Gastrocnemius medialis (tissue), 4 donors: ENCODE data around the gene GNAT1. TPM values are rescaled to one million over a fixed set of nuclear protein-coding genes. Genes with fewer than 3 reads are reported as not detected.

Experiments used
- ATAC-seq, 2 donors: fragments of 150-250 bp; one replicate each; pipeline ENCODE4 v1.9.1; 2016
- DNase-seq, 2 donors: peaks; one replicate each; pipeline ENCODE4 v3.0.0-alpha.2; 2019
- H3K27ac ChIP-seq, 4 donors: fragments of 200-600 bp; sonication (generic); 1 replicate in 1 of 4; 2 replicates in 3 of 4; pipeline ENCODE4 v1.5.1; 2016 to 2018; ENCODE audit warnings: mild to moderate bottlenecking in 2 of 4, moderate library complexity in 1 of 4
- H3K27me3 ChIP-seq, 3 donors: fragments of 200-600 bp; sonication (generic) in 2 of 3; 1 replicate in 1 of 3; 2 replicates in 2 of 3; pipeline versions ENCODE4 v1.5.1 to v1.6.0; 2016 to 2019; ENCODE audit warnings: mild to moderate bottlenecking in 1 of 3, moderate library complexity in 1 of 3
- H3K36me3 ChIP-seq, 2 donors: fragments of 200-600 bp; sonication (generic) in 1 of 2; one replicate each; pipeline ENCODE4 v1.5.1; 2017 to 2018
- H3K4me1 ChIP-seq, 2 donors: fragments of 200-600 bp; sonication (generic) in 1 of 2; one replicate each; pipeline ENCODE4 v1.5.1; 2016 to 2017; ENCODE audit warnings: mild to moderate bottlenecking in 2 of 2
- H3K4me3 ChIP-seq, 4 donors: fragments of 200-600 bp; sonication (generic) in 3 of 4; 1 replicate in 1 of 4; 2 replicates in 3 of 4; pipeline ENCODE4 v1.5.1; 2016 to 2019; ENCODE audit warnings: mild to moderate bottlenecking in 2 of 4
- H3K9me3 ChIP-seq, 3 donors: fragments of 200-600 bp; sonication (generic) in 2 of 3; 1 replicate in 1 of 3; 2 replicates in 2 of 3; pipeline ENCODE4 v1.5.1; 2016 to 2019
- POLR2A ChIP-seq, 2 donors: fragments of 450-650 bp; IDR thresholded peaks; one replicate each; pipeline ENCODE4 v1.6.1; 2017; ENCODE audit warnings: antibody characterized with exemption in 2 of 2, mild to moderate bottlenecking in 2 of 2, moderate library complexity in 2 of 2
- in situ Hi-C, 4 donors: fragments of 200-750 bp; cut with MboI; loops; one replicate each; pipeline versions ENCODE4 v1.15.0 to v1.8.0; 2017; ENCODE audit warnings: low sequenced_read_pairs in 4 of 4
- intact Hi-C: fragments of 100-400 bp; cut with DNase I; formaldehyde crosslinking; loops from one replicate; pipeline ENCODE4 v1.15.1; 2023; ENCODE audit warnings: low total_unique reads
- total RNA-seq, 4 donors: library from RNA; depleted of rRNA; stranded (reverse); fragments of >200 nt; gene quantifications; one replicate each; pipeline versions ENCODE4 v1.1.0 to v1.2.3, GENCODE V29; 2016
- TF ChIP-seq, protein P1 (sequence below), 5 experiments: fragments of 450-650 bp in 3 of 5; fragments of 200-600 bp in 2 of 5; sonication (generic) in 2 of 5; IDR thresholded peaks in 4 of 5; conservative IDR thresholded peaks in 1 of 5; 1 replicate in 4 of 5; 2 replicates in 1 of 5; pipeline ENCODE4 v1.5.1; 2016 to 2019; ENCODE audit warnings: antibody characterized with exemption in 5 of 5, mild to moderate bottlenecking in 3 of 5, moderate library complexity in 3 of 5

Gene GNAT1
- total RNA-seq, 4 donors from 2014 or later, result not detected

DNA sequence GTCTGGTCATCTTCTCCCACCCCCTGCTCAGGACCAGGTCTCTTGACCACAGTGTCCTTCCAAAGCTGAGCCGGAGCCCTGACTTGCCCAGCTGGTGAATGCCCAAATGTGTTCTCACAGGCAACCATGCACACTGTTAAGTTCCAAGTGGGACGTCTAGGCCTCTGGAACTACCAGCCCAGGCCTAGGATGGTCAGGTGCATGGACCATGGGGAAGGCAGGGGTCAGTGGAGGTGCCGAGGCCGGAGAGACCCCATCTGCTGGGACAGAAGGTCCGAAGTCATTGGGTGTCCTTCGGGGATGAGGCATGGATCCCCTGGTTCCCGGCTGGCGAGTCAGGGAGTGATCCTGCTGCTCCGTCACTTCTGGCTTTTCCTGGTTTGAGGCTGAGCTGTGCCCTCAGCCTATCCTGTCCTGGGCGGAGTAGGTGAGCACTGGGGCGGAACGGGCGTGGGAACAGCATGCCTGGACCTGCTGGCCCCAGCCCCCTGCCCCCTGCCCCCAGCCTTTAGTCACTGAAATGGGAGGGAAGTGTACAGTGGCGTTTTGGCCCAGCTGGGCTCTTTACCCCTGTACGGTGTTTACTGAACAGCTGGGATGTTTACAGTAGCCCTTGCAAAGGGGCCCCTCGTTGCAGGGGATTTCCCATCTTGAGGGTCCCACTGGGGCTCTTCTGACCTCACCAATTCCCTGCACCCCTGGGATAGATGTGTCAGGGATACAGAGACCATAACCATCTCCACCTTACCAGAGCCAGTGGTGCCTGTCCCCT lies 24.2 kb upstream of the GNAT1 start:
- no peak for DNase-seq
- peak overlapping the region; percentile 75 to 82 (median 78) for H3K27ac ChIP-seq
- intact Hi-C loops, result no loop called here
- H3K4me1 ChIP-seq, result peaks cover 84 to 90% of the 10 kb centered on the region in 2 donors
- no peaks in the 10 kb centered on the region for H3K36me3 ChIP-seq
- H3K9me3 ChIP-seq, result no peaks in the 10 kb centered on the region
- no peak for ATAC-seq
- in situ Hi-C loops, result no loop called here
- H3K4me3 ChIP-seq, result no peak overlapping the region
- no peaks in the 10 kb centered on the region for H3K27me3 ChIP-seq
- TF ChIP-seq, protein P1, sequence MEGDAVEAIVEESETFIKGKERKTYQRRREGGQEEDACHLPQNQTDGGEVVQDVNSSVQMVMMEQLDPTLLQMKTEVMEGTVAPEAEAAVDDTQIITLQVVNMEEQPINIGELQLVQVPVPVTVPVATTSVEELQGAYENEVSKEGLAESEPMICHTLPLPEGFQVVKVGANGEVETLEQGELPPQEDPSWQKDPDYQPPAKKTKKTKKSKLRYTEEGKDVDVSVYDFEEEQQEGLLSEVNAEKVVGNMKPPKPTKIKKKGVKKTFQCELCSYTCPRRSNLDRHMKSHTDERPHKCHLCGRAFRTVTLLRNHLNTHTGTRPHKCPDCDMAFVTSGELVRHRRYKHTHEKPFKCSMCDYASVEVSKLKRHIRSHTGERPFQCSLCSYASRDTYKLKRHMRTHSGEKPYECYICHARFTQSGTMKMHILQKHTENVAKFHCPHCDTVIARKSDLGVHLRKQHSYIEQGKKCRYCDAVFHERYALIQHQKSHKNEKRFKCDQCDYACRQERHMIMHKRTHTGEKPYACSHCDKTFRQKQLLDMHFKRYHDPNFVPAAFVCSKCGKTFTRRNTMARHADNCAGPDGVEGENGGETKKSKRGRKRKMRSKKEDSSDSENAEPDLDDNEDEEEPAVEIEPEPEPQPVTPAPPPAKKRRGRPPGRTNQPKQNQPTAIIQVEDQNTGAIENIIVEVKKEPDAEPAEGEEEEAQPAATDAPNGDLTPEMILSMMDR (IDR thresholded peaks at IDR 0.05 in 4 of 5, conservative IDR thresholded peaks at IDR 0.05 in 1 of 5), result no peak
- no peak for TF ChIP-seq POLR2A (IDR thresholded peaks at IDR 0.05)

DNA sequence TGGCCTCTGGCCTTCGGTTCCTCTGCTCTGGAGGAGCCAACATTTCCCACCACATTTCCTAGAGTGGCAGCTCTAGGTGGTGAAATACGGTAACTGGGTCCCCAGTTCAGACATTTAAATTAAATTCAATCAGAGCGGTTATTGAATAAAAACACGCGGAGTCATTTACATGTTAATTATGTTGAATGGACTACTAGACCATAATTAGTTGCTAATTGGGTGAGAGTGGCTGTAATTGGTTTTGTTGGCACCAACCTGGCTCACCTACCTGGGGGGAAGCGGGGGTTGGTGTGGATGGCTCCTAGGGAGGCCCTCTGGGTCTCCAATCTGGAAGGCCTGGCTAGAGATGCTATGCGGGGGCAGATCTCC lies 23.6 kb upstream of the GNAT1 start:
- no peak for TF ChIP-seq POLR2A (IDR thresholded peaks at IDR 0.05)
- TF ChIP-seq, protein P1 (IDR thresholded peaks at IDR 0.05 in 4 of 5, conservative IDR thresholded peaks at IDR 0.05 in 1 of 5), result no peak
- no peaks in the 10 kb centered on the region for H3K36me3 ChIP-seq
- H3K9me3 ChIP-seq, result no peaks in the 10 kb centered on the region
- no peak for DNase-seq
- ATAC-seq, result no peak
- peaks cover 90 to 94% of the 10 kb centered on the region in 2 donors for H3K4me1 ChIP-seq
- H3K4me3 ChIP-seq, result no peak overlapping the region
- H3K27me3 ChIP-seq, result no peaks in the 10 kb centered on the region
- intact Hi-C loops, result no loop called here
- in situ Hi-C loops, result no loop called here
- H3K27ac ChIP-seq, result peak overlapping the region; percentile 75 to 82 (median 78)

DNA sequence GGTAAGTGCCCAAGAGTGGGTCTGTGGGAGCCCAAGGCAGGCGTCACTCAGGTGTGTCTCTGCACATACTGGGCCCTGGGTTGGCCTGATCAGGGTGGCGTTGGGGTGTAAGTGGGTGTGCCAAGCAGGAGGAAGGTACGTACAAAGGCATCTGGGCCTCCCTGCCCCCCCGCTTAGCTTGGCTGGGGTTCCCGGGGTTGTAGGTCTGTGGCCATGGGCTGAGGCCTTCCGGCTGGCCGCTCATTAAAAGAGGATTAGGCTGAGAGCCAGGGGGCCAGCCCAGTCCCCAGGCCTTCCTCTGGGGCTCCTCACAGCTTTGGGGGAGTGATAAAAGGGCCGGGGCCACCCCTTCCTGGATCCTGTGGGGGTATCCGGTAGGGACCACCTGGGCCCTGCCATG lies 23.0 kb upstream of the GNAT1 start:
- Histone ChIP-seq H3K4me3 (no peak overlapping the region), H3K36me3 (no peaks in the 10 kb centered on the region), H3K4me1 (peaks cover 92 to 97% of the 10 kb centered on the region in 2 donors), H3K9me3 (no peaks in the 10 kb centered on the region), H3K27me3 (no peaks in the 10 kb centered on the region), H3K27ac (peak overlapping the region; percentile 75 to 82 (median 78))
- DNase-seq (no peak), ATAC-seq (no peak)
- intact Hi-C loops (no loop called here), in situ Hi-C loops (no loop called here)
- TF ChIP-seq POLR2A (IDR thresholded peaks at IDR 0.05), result no peak
- TF ChIP-seq, protein P1 (IDR thresholded peaks at IDR 0.05 in 4 of 5, conservative IDR thresholded peaks at IDR 0.05 in 1 of 5), result no peak

DNA sequence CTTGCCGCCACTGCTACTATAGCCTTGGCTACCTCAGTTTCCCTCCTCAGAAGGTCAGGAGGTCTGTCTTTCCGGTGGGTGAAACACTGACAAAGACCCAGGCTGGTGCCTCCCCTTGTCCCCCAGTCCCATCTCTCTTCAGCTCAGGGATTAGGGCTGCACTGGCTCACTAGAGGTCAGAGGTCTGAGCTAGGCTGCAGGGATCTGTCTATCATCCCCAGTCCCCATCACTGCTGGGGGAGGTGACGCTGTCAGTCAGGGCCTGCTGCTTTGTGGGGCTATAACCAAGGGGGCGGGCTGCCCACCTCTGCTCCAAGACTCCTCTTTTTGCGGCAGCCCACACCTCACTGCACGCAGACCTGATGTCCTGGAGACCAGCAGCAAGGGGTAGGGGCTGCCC lies 22.6 kb upstream of the GNAT1 start:
- Histone ChIP-seq H3K27ac (peak overlapping the region; percentile 75 to 82 (median 80)), H3K9me3 (no peaks in the 10 kb centered on the region), H3K27me3 (no peaks in the 10 kb centered on the region), H3K4me1 (peaks cover 88 to 93% of the 10 kb centered on the region in 2 donors), H3K36me3 (no peaks in the 10 kb centered on the region), H3K4me3 (no peak overlapping the region)
- ATAC-seq, result no peak
- intact Hi-C loops (no loop called here), in situ Hi-C loops (no loop called here)
- DNase-seq, result no peak
- TF ChIP-seq, protein P1 (IDR thresholded peaks at IDR 0.05 in 4 of 5, conservative IDR thresholded peaks at IDR 0.05 in 1 of 5), result no peak
- no peak for TF ChIP-seq POLR2A (IDR thresholded peaks at IDR 0.05)
